GM18511 (cell line): Measurements from ENCODE around the gene PCGF3.
"Not testable (repeated sequence)": the region's sequence is repeated elsewhere in the genome, so short reads cannot be mapped to it uniquely, and the experiment has no call there.

ENCODE experiments used
- ATAC-seq: cut with Tn5 transposase; IDR thresholded peaks from one replicate; pipeline ENCODE4 v1.9.1; 2021; ENCODE audit warnings: mild to moderate bottlenecking, moderate library complexity; ENCODE audit not compliant: unreplicated experiment

Gene PCGF3

DNA sequence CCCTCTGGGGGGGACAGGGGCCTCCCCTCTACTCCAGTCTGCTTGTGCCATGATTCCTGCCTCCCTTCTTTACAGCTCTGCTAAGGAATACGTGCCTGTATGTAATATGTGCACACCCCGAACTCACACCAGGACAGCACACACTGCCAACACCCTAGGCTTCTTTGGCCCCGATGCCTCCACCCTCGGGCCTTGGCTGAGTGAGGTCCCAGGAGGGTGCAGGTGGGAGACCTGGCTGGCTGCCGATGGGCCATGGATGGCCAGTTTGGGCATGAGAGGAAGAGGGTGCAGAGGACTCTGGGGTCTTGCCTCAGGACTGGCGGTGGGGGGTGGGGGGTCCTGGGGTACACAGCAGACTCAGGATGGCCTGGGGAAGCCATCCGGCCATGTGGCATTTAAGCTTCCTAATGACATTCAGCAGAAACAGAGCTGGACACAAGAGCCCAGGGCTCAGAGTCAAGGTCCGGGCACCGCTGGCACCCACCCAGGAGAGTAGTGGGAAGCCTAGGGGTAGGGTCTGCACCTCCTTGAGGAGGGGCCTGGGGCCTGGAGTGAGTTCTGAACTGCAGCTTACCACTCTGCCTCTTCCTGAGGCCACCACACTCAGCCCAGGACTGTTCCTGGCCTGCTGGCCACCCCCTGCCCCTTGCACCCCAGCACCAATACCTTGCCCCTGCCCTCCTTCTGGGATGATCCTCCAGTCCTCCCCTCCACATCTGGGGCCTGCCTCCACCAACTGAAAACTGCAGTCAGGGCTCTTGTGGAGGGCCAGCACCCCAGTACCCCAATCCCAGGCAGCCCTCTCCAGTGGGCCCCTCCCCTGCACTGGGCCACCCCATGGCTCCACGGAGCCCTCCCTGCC lies 2.1 kb upstream of the PCGF3 start:
- ATAC-seq: no peak

DNA sequence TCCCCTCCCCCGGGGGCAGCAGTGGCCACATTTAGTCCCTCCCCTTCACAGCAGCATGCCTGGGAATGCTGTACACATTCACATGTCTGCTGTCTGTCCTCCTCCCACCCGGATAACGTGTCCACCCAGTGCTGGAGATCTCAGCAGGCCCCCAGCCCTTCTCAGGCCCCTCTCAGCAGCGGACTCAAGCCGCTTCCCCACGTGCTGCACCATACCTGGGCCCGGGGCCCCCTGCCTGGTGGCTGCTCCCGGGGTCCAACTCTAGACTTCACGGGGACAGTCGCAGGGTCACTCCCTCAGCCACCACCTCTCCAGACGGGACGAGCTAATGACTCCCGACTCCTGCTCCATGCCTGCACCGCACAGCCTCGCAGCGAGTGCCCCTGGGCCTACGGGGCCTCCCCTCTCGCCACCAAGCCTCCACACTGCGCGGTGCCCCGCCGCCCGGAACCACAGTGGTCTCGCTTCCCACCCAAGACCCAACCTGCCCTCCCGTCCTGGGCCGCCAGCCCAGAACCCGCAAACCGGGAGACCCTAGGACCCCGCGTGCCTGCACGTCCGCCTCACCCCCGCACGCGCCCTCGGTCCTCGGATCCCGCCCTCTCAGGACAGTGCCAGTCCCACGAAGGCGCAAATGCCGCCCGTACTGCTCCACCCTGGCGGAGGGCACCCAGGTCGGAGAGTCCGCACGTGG lies 1.3 kb upstream of the PCGF3 start:
- ATAC-seq: no peak

DNA sequence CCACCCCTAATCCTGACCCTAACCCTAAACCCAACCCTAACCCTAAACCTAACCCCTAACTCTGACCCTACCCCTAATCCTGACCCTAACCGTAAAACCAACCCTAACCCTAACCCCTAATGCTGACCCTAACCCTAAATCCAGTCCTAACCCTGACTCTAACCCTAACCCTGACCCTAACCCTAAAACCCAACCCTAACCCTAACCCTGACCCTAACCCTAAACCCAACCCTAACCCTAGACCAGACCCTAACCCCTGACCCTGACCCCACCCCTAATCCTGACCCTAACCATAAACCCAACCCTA lies 708 bp upstream of the PCGF3 start:
- no peak for ATAC-seq

DNA sequence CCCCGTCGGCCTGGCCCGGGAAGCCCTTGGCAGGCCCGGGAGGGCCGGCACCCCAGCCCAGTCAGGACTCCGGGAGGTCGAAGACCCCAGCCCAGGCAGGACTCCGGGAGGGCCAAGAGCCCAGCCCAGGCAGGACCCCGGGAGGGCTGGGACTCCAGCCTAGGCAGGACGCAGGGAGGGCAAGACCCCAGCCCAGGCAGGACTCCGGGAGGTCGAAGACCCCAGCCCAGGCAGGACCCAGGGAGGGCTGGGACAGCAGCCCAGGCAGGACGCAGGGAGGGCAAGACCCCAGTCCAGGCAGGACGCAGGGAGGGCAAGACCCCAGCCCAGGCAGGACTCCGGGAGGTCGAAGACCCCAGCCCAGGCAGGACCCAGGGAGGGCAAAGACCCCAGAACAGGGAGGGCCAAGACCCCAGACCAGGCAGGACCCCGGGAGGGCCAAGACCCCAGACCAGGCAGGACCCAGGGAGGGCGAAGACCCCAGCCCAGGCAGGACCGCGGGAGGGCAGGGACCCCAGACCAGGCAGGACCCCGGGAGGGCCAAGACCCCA lies 526 bp downstream of the PCGF3 start:
- ATAC-seq: not testable (repeated sequence)

DNA sequence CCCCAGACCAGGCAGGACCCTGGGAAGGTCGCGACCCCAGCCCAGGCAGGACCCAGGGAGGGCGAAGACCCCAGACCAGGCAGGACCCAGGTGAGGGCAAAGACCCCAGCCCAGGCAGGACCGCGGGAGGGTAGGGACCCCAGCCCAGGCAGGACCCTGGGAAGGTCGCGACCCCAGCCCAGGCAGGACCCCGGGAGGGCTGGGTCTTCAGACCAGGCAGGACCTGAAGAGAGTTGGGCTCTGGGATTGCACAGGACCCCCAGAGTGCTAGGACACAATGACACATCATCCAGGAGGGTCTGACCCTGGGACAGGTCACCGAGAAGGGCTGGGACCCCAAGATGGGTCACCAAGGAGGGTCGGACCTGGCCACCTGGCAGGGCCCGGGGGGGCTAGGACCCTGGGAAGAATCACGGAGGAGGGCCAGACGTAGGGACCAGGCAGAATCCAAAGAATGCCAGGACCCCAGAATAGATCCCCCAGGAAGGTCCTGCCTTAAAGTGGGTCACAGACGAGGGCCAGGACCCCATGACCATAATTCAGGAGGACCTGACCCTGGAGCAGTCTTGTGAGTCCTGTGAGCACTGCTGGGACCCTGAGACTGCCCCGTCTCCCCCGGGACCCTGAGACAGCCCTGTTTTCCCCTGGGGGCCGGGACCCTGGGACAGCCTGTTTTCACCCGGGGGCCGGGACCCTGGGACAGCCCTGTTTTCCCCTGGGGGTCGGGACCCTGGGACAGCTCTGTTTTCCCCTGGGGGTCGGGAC lies 1.4 kb downstream of the PCGF3 start:
- no peak for ATAC-seq

DNA sequence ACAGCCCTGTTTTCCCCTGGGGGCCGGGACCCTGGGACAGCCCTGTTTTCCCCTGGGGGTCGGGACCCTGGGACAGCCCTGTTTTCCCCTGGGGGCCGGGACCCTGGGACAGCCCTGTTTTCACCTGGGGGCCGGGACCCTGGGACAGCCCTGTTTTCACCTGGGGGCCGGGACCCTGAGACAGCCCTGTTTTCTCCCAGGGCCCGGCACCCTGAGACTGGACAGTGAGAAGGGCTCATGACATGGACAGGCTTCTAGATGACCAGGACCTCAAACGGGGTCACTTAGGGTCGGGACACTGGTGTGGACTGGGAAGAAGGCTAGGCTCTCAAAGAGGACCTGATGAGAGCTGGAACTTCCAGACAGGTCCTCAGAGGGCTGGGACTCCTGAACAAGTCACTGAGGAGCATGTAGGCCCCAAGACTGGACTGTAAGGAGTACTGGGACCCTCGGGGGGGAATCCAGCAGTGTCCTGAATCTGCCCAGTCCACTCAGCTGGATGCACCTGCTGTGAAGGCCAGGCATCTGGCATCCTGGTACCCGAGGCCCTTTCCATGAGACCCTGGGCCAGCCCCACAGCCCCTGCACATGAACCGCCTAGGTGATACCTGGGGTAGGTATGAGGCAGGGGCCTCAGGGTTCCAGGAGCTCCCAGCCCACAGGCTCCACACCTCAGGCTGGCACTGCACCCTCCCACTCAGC lies 2.4 kb downstream of the PCGF3 start:
- ATAC-seq: no peak

DNA sequence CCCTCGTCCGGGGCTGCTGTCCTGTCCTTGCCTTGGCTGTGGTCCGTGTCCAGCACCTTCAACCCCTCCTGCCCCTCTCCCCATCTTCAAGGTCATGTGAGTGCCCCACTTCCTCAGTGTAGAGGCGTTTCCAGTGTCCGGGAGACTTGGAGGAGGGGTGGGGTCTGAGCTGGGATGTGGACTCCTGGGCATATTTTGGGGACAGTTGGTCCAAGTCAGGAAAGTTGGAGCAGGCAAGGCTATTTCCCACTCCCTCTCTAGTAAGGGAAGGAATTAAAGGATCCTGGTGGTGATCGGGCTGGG lies 3.0 kb downstream of the PCGF3 start:
- ATAC-seq: no peak

DNA sequence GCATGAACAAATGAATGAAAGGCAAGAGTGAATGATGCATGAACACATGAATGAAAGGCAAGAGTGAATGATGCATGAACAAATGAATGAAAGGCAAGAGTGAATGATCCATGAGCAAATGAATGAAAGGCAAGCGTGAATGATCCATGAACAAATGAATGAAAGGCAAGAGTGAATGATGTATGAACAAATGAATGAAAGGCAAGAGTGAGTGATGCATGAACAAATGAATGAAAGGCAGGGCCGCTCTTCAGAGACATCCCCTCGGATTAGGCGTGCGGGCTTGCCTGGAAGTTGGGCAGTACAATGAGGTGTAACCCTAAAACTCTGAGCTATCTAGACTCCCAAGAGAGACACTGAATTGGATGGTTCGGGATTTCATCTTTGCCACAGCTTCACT lies 3.7 kb downstream of the PCGF3 start:
- no peak for ATAC-seq

DNA sequence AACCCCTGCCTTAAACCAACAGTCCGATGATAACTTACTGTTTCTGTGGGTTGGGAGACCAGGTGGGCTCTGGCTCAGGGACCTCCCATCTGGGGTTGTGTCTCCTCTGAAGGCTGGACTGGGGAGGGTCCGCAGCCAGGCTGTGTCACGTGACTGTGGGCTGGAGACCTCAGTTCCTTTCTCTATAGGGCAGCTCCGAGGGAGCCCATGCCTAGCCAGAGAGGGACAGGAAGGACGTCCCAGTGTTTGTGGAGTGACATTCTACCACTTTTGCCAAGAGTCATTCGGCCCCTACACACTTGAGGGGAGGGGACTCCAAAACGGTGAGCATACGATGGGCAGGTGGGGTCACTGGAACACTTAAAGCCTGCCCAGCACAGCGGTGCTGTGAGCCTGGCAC lies 4.5 kb downstream of the PCGF3 start:
- ATAC-seq: no peak

DNA sequence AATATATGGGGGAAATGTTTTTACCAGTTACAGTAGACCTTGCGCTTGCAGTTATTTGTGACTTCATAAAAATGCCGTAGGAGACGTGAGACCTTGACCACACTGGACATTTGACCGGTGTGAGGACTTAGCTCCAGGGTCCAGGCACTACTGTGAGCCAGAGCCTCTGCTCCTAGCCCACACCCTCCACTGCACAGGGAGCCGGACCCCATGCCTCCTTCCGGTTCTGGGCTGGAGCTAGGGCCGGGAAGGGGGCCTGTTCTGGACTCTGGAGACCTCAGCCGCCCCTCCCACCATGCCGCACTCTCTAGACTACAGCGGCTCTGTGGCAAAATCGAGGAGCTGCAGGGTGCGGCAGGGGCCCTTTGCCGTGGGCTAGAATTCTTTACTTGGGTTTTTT lies 5.3 kb downstream of the PCGF3 start:
- ATAC-seq: no peak

DNA sequence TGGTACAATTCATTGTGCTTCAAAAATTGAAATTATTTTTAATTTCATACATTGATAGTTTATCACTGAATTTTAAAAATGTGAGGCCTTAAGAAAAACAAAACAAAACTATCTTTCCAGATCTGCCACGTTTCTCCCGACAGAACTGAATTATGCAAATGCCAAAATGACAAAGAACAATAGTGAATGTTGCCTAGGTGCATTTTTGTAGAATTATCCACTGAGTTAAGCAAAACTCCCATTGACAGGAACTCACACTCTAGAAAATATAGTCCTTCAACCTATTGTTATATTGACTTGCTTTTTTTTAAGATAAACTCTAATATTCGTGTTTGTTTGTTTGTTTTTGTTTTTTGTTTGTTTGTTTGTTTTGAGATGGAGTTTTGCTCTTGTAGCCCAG lies 6.5 kb downstream of the PCGF3 start:
- no peak for ATAC-seq

DNA sequence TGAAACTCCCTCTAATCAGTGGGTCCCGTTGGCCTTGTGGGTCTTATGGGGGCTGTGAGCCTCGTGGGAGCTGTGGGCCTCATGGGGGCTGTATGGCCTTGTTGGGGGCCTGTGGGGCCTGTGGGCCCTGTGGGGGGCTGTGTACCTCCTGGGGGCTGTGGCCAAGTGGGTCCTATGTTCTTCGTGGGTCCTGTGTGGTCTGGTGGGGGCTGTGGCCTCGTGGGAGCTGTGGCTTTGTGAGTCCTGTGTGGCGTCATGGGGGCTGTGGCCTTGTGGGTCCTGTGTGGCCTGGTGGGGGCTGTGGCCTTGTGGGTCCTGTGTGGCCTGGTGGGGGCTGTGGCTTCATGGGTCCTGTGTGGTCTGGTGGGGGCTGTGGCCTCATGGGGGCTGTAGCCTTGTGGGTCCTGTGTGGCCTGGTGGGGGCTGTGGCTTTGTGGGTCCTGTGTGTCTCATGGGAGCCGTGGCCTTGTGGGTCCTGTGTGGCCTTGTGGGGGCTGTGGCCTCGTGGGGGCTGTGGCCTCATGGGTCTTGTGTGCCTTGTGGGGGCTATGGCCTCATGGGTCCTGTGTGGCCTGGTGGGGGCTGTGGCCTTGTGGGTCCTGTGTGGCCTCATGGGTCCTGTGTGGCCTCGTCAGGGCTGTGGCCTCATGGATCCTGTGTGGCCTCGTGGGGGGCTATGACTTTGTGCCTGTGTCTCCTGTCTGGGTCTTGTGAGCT lies 7.4 kb downstream of the PCGF3 start:
- no peak for ATAC-seq

DNA sequence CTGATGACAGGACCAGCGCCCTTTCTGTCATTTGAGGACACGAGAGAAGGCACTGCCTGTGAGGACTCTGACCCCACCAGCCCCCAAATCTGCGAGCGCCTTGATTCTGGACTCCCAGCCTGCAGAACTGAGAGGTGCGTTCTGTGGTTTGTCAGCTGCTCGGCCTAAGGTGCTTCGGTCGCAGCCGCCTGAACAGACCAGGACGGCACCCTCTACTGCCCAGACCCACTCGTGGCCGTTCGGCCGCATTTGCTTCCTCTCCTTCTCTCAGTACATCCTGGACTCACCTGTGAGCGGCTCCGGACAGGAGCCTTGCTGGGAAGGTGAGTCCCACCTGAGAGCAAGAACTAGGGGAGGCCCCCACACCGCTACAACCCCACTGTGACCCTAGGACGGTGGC lies 8.5 kb downstream of the PCGF3 start:
- no peak for ATAC-seq

DNA sequence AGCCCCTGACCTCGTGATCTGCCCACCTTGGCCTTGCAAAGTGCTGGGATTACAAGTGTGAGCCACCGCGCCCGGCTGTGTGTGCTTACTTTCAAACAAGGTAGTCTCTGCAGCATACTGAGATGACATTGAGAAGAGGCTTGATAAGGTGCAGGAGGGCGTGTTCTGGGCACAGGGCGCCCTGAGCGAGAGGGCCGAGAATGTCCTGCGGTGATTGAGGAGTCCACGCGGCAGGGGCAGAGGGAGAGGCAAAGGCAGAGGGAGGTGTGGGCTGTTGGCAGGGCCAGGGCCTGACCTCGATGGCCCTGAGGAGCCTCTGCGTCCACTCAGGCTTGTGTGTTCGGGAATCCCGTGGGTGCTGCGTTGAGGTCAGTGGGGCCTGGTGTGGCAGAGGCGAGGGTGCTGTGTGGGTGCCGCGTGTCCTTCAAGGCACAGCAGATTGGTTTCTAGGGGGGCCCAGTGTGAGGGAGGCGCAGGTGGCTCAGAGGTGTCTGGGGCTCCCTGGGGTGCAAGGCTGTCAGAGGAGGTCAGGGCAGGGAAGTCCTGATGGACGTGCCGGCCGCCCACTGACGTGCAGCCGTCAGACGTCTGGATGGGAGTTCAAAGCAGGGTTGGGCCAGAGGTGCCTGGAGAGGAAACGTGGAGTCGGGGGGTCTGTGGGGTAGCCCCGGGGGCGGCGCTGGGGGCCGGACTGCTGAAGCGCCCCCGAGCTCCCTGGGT lies 12.1 kb downstream of the PCGF3 start:
- no peak for ATAC-seq

DNA sequence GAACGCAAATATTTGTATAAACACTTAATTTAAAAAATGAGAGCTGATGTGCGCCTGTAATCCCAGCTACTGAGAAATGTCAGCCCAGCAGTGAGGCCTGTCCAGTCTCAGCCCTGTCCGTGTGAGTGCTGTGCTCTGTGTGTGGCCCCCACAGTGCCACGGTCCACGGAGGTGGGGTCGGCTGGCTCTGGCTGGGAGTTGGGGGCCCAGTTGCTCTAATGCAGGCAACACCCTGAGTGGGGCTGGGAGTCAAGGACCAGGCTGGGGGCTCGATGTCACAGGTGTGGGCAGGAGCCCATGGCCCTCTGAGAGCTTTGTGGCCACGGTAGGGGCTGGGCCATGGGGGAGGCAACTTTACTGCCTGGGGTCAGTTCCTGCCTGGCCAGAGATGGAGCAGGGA lies 12.8 kb downstream of the PCGF3 start:
- ATAC-seq: no peak

DNA sequence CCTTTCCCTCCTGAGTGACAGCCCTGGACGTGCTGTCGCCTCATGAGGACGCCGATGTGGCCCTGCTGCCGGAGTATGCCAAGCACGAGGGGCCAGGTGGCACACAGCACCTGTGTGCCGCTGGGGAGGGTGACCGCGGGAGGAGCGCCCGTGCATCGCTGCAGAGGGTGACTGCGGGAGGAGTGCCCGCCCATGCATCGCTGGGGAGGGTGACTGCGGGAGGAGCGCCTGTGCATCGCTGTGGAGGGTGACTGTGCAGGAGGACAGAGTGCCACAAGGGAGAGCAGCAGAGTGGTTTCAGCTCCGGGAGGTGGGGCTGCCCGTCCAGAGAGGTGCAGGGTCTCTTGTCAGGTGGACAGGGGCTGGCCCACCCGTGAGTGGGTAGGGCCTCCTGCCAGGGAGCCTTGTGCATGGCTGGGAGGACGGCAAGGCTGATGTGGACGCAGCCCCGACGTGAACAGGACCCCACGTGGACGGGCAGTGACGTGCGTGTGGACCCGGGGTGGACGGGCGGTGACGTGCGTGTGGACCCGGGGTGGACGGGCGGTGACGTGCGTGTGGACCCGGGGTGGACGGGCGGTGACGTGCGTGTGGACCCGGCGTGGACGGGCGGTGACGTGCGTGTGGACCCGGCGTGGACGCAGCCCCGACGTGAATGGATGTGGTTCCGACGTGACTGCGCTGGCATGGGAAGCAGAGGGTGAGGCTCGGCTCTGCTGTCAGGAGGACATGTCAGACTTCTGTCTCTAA lies 14.7 kb downstream of the PCGF3 start:
- no peak for ATAC-seq

DNA sequence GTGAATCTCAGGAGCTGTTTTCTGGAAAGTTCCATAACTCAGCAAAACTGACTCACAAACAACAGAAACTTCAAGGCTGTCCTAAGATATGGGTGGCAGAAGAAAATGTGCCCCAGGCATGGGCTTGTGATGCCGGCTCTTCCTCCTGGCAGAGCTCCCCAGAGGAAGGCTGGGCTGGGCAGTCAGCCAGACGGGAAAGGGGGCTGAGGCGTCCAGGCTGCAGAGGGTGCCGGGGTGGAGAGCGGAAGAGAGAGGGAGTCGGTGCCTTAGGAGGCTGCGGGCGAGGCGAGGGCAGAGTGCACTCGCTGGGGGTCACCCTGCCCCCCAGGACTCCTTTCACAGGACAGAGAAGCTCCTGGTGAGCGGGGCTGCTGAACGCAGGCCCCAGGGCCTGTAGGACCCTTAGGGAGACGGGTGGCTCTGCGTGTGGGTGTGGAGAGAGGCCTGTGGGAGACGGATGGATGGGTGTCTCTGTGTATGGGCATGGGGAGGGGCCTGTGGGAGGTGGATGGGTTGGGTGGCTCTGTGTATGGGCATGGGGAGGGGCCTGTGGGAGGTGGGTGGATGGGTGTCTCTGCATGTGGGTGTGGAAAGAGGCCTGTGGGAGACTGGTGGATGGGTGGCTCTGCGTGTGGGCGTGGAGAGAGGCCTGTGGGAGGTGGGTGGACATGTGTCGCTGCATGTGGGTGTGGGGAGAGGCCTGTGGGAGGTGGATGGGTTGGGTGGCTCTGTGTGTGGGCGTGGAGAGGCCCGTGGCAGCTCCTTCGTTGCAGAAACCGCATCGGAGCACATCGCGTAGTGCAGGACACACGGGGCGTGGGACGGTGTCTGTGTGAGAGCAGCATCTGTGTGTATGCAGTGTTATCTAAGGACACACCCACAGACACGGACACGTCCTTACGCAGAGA lies 15.9 kb downstream of the PCGF3 start:
- no peak for ATAC-seq

DNA sequence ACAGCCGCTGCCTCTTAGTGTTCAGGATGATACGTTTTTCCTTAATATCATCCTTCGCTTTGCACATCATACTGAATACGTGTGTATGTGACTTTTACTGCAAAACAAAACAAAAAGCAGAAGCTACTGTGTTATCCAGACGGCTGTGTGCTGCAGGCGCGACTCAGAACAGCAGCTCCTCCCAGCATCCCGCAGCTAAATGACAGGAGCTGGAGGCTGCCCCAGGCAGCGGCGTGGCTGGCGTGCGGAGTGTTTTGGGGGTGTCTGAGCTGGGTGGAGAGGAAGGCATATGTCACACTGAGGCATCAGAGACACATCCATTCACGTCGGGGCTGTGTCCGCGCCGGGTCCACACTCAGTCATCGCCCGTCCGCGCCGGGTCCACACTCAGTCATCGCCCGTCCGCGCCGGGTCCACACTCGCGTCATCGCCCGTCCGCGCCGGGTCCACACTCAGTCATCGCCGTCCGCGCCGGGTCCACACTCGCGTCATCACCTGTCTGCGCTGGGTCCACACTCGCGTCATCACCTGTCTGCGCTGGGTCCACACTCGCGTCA lies 16.6 kb downstream of the PCGF3 start:
- ATAC-seq: no peak
